Left ventricle myocardium superior (tissue), 1 donor: ENCODE data around the gene FRMPD4. TPM values are rescaled to one million over a fixed set of nuclear protein-coding genes. Genes with fewer than 3 reads are reported as not detected.

Experiments
- ATAC-seq: fragments of 200-7000 bp; cut with Tn5 transposase; one replicate; pipeline ENCODE4 v1.9.1; 2020; ENCODE audit warnings: mild to moderate bottlenecking, moderate library complexity
- DNase-seq: peaks from one replicate; pipeline ENCODE4 v3.0.0-alpha.2; 2020
- intact Hi-C: fragments of 100-400 bp; cut with micrococcal nuclease; formaldehyde crosslinking; loops from one replicate; pipeline ENCODE4 v1.11.0; 2022
- total RNA-seq: library from RNA; stranded (reverse); fragmentation: NEBNext Ultra II Directional; extraction: Animal tissue kit (Norgen Biotek cat#: 25700); gene quantifications from one replicate; pipeline ENCODE4 v1.2.1, GENCODE V29; 2021
- donor health status: DM: no; HTN: yes; CAD: no; lungs with severe emphysema.

The FRMPD4 gene
- total RNA-seq, 1 donor from 2014 or later: 0.99 TPM

GRCh38 chrX:12771445-12772069 lies 633.3 kb downstream of the FRMPD4 start:
- intact Hi-C loops: no loop called here
- DNase-seq (peak; percentile 63), ATAC-seq (peak; percentile 65)
